GM19238 (cell line): ENCODE measurements around the gene ARL6IP1.
A peak's percentile ranks its signal among the peaks of the same experiment; 100 is the strongest.
"Not testable (repeated sequence)": the region's sequence is repeated elsewhere in the genome, so short reads cannot be mapped to it uniquely, and the experiment has no call there.

Source experiments
- DNase-seq: peaks from one replicate; pipeline ENCODE4 v3.0.0; 2011; ENCODE audit warnings: low spot score; ENCODE audit not compliant: insufficient read length

ARL6IP1 gene

DNA sequence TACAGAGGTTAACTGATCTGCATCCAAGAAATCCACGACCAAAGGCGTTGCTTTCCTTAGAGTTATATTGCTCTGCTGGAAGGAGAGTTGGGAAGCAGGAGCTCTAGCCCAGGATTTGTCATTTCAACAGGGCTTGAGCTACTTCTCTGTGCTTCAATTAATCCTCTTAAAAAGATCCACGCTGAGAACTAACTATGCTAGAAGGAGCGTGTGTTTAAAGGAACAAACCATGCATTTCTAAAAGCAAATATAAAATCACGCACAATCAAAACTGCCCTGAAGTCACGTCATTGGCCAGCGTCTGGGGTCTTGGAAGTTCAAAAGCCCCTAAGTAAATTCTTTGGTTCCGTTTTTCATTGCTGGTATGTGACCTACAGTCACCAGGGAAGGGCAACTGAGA, 1.1 kb downstream of the ARL6IP1 start:
- DNase-seq = no peak

GRCh38 chr16:18799500-18799899, 1.8 kb downstream of the ARL6IP1 start:
- no peak for DNase-seq

- DNase-seq = no peak
Observed at GRCh38 chr16:18797746-18798145, 3.6 kb downstream of the ARL6IP1 start.

DNA sequence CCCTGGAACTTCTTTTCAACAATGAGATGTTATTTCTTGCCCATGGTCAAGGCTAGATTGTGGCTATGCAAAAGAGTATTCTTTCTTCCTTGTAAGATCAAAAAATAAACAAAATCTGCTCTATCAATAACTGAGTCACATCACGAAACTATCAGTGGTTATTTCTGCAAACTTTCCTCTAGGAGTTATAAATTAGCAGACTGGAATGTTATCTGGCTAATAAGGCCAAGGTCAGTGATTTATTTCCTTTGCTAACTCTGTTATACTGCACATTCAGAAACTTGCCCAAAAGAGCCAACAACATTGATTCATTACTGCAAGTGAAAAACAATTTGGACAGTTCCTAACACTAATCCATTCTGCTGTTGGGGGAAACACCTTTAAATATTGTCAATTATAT, 5.0 kb downstream of the ARL6IP1 start:
- no peak for DNase-seq

DNA sequence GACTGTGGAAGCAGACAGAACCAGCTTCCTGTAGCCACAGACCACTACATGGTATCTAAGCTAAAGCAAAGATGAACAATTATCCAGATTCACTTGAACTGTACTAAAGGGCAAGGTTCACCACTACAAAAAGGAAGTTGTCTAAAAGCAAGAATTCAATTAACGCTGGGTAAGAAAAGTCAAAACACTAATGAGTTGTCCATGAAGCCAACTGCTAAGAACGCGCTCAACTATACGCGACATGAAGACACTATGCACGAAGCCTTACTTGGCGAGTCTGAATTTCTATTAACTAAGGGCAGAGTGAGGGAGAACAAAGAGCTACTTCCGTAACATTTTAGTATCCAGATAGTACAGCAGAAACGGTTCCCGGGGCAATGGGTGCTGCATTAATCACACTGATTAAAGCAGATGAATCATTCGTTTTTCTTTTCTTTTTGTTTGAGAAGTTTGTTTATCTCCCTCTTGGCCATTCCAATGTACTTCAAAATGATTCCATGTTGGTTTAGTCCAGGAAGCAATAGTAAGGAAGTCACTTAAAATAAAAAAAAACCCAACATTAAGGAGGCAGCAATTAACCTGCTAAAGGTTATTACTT, 8.4 kb downstream of the ARL6IP1 start:
- no peak for DNase-seq

DNA sequence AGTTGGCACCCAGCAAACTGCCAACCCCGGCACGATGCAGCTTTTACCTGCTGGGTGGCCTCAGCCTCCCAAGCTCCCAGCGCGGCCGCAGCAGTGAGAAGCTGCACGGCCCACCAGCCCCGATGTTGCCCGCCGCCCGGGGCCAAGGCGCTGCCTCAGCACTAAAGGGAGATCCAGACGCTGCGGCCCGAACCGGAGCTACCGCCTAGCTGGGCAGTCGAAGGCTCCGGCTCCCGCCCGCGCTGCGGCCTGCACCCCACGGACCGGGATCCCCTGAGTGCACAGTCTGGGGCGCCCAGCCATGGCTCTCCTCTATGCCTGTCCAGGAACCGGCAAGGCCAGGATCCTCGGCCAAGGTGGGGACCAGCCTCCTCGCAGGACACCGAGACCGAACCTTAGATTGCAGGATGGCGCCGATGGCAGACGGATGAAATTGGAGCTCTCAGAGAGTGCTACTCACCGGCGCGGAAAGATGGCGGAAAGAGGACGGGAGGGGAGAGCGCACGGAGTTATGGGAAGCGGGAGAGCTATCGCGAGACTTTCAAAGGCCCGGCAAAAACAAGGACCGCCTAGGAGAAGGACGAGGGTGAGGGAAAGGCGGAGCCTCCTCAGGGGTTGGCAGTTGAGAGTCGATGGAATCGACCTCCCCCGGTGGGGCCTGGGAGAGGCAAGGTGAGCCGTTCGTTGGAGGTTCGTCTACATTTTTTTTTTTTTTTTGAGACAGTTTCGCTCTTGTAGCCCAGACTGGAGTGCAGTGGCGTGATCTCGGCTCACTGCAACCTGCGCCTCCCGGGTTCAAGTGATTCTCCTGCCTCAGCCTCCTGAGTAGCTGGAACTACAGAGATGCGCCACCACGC, 11.3 kb downstream of the ARL6IP1 start, which contains the start of gene RPS15A:
Gene RPS15A, minus strand, starts transcription at position 485 of the 857 bp plus-strand sequence. CDS start 1,221 bp downstream, outside the sequence.
- DNase-seq = peak; percentile 87

DNA sequence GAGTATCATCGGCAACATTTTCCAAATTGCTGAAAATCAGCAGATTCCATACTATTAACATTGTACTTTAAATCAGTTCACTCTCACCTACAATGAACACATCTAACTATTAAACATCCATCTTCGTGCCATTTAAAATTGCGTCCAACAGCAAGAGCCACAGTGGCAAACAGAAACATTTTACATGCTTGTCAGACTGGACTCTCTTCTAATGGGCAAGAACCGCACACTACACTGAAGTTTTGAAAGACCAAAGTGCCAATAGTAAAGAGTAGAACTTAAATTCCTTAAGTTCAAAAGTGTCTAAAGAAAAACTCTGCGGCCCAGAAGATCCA, 11.9 kb downstream of the ARL6IP1 start:
- DNase-seq = no peak

GRCh38 chr16:18788828-18789514, 12.4 kb downstream of the ARL6IP1 start:
- DNase-seq = no peak

DNA sequence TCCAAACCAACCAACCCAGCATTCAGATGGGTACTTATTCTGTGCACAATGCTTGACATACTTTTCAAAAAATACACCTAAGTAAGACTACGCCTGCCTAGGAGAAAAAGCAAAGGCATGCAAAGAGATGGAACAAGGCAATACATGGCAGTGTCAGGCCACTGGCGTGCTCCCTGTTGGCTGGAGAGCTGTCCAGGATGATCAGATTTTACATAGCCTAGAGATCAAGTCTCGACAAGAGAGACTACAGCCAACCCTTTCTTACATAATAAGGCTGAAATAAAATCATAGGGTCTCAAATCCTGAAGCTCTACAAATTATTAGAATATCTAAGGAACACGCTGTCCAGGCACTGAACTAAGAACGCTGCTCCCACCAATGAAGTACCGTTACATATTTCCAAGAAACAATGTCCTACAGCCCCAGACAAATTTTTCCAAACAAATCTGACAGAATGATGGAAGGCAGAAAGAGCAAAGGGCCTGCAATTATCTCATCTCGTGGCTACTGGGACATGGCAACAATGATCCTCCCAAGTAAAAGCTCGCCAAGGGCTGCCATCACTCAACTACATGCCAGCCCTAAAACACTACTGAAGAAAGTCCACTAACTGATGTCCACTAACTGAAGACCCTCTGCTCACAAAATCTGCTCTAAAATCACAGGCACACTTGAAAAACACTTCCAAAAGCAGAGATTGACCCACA, 16.3 kb downstream of the ARL6IP1 start:
- DNase-seq = no peak

DNA sequence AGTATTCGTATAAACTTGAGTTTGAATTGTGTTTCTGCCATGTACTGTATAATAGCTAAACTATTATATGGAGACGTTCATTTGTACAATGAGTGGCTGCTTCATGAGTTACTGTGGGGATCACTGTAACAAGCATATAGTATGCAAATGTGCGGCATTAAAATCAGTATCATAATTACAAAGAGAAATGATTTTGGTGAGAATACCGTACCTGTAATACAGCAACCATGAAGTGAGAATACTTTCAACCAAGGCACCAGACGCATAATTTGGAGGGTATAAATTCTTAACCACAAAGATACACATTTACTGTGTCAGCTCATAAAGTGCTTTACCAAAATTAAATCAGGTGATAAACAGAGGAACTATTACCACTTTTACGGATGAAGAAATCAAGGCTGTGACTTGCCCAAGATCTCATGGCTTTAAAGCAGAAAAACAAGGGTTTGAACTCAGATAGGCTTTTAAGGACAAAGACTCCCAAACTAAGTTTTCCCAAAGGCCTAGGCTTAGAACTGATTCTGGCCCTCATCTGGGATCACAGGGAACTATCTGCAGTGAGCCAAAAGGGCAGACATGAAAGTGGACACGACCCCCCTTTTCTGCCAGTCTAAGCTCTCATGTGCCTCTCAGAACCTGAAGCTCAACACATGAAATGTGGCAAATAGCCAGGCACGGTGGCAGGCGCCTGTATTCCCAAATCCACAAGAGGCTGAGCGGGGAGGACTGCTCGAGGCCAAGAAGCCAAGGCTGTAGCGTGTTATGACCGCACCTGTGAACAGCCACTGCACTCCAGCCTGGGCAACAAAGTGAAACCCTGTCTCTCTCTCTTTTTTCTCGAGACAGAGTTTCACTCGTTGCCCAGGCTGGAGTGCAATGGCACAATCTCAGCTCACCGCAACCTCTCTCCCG, 17.7 kb downstream of the ARL6IP1 start:
- DNase-seq = no peak

DNA sequence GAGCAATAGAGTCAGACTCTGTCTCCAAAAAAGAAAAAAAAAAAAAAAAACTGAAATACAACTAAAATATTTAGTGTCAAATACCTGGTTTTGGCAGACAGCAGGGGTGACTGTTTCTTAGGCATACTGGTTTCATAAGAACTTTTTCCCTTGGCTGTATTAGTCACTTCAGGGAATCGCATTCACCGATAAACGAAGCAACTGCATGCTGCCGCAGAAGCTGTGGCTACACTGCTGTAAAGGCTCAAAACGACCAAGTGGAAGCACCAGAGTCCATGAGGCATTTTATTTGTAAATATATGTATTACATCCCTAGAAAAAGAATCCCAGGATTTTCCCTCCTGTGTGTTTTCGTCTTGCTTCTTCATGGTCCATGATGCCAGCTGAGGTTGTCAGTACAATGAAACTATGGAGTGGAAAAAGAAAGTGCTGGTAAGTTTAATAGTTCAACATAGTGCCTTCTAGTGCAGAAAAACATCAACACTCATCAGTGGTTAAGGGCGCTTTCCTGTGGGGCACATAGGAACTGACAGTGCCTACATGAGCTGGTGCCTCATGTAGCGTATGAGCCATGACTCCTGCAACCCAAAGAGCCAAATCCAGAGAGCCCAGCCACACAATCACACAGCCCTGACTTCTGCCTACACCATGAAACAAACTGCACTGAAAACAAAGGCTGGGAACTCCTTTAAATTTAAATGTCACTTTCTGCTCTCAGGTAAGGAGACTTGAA, 18.5 kb downstream of the ARL6IP1 start:
- no peak for DNase-seq

- not testable (repeated sequence) for DNase-seq
Observed at GRCh38 chr16:18781232-18781631, 20.1 kb downstream of the ARL6IP1 start.

GRCh38 chr16:18780460-18781026, 20.8 kb downstream of the ARL6IP1 start:
- DNase-seq = not testable (repeated sequence)

GRCh38 chr16:18777664-18778063, 23.7 kb downstream of the ARL6IP1 start:
- not testable (repeated sequence) for DNase-seq

DNA sequence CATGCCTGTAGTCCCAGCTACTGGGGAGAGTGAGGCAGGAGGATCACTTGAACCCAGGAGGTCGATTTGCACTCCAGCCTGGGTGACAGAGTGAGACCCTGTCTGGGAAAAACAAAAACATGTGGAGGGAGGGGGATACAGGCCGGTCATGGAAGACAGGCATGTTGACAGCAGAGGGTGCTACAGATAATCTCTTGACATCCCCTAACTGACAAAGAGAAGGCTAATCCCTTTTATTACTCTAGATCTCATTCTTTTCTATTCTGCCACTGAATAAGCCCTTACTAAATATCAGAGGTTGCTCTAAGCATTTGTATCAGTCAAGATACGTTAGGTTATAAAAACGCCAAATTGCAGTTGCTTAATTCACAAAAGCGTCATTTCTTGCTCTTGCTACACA, 25.0 kb downstream of the ARL6IP1 start:
- not testable (repeated sequence) for DNase-seq

GRCh38 chr16:18774651-18775050, 26.7 kb downstream of the ARL6IP1 start:
- not testable (repeated sequence) for DNase-seq

- not testable (repeated sequence) for DNase-seq
Observed at GRCh38 chr16:18772171-18772570, 29.2 kb downstream of the ARL6IP1 start.

GRCh38 chr16:18770336-18770962, 30.9 kb downstream of the ARL6IP1 start:
- DNase-seq = not testable (repeated sequence)

DNA sequence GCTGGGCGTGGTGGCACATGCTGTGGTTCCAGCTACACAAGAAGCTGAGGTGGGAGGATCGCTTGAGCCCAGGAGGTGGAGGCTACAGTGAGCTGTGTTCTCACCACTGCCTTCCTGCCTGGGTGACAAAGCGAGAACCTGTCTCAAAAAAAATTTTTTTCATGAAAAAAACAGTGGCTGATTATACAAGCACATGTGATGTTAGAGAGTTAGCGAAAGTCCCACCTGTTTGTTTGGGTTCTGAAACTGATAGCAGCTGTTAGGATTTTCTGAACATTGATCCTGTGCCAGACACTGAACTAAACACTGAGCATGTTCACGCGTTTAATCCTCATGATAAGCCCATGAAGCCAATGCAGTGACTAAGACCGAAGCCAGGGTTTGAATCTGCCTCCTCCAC, 34.1 kb downstream of the ARL6IP1 start:
- not testable (repeated sequence) for DNase-seq
